Iris pigment epithelial cell (primary cell): ENCODE measurements around the gene DEK.
A peak's percentile ranks its signal among the peaks of the same experiment; 100 is the strongest.
"Not testable (repeated sequence)": the region's sequence is repeated elsewhere in the genome, so short reads cannot be mapped to it uniquely, and the experiment has no call there.

Experiments used
- DNase-seq: peaks from one replicate; pipeline ENCODE4 v3.0.0-alpha.2; 2011; ENCODE audit warnings: low read depth

The DEK gene, protein sequence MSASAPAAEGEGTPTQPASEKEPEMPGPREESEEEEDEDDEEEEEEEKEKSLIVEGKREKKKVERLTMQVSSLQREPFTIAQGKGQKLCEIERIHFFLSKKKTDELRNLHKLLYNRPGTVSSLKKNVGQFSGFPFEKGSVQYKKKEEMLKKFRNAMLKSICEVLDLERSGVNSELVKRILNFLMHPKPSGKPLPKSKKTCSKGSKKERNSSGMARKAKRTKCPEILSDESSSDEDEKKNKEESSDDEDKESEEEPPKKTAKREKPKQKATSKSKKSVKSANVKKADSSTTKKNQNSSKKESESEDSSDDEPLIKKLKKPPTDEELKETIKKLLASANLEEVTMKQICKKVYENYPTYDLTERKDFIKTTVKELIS

DNA sequence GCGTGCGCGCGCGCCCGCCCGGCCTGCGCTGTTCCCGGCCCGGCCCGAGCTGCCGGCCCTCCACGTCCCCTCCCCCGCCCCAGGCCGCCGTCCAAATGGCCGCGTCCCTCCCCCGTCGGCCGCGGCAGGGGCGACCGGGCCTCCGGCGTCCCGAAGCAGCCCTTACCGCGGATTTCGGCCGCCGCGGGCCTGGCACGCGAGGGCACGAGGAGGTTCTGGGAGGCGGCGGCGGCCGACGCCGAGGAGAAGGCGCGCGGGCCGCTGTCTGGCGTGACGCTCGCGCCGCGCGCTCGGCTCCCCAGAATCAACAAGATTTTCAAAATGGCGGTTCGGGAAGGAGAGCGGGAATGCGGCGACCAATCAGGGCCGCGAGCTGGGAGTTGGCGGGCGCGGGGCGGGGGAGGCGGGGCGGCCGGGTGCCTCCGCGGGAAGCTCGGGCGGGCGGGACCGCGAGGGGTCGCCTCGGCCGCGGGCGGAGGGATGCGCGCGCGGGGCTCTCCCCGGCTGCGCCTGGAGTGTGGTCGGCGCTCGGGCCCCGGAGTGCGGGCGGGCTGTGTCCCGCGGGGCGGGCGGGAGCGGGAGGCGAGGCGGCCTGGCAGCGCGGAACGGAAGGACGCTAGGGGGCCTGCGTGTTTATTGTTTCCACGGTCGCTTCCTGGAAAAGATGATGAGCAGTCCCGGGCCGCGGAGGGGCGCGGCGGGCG lies at the start of gene DEK:
Gene DEK (minus strand): TSS at position 312 of the 704 bp plus-strand sequence. CDS start 543 bp downstream, outside the sequence.
- peak; percentile 80 for DNase-seq

DNA sequence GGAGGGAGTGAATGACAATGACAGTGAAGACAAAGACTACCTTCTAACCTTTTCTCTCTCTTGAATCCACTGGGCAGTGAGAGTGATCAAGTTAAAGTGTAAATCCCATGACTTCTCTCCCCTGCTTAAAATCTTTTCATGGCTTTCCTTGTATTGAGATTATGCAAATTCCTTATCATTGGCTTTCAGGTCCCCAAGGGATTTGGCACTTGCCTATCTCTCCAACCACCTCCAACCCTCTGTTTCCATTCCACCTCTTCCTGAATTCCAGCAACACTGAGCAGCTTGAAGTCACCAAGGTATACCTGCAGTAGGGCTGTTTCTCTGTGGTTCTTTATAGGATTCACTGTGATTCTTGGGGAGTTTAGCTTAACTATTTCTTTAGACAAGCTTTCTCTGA lies 48.0 kb upstream of the DEK start:
- no peak for DNase-seq

DNA sequence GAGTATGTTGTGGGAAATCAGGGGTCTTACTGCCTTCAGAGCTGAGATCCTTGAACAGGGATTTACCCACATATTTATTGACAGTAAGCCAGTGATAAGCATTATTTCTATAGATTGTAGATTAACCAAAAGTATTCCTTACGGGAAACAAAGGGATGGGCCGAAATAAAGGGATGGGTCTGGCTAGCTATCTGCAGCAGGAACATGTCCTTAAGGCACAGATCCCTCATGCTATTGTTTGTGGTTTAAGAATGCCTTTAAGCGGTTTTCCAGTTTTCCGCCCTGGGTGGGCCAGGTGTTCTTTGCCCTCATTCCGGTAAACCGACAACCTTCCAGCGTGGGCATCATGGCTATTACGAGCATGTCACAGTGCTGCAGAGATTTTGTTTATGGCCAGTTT lies 45.7 kb upstream of the DEK start:
- DNase-seq: not testable (repeated sequence)

DNA sequence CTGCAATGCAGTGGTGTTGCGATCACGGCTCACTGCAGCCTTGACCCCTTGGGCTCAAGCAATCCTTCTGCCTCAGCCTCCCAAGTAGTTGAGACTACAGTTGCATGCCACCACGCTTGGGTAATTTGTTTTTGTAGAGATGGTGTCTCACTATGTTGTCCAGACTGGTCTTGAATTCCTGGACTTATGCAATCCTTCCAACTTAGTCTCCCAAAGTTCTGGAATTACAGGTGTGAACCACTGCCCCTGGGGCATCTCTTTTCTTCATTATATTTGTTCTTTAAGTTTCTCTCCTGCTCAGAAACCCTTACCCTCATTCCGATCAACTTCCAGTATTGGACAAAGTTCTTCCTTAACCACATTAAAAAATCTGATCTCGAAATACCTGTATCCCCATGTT lies 44.7 kb upstream of the DEK start:
- no peak for DNase-seq

DNA sequence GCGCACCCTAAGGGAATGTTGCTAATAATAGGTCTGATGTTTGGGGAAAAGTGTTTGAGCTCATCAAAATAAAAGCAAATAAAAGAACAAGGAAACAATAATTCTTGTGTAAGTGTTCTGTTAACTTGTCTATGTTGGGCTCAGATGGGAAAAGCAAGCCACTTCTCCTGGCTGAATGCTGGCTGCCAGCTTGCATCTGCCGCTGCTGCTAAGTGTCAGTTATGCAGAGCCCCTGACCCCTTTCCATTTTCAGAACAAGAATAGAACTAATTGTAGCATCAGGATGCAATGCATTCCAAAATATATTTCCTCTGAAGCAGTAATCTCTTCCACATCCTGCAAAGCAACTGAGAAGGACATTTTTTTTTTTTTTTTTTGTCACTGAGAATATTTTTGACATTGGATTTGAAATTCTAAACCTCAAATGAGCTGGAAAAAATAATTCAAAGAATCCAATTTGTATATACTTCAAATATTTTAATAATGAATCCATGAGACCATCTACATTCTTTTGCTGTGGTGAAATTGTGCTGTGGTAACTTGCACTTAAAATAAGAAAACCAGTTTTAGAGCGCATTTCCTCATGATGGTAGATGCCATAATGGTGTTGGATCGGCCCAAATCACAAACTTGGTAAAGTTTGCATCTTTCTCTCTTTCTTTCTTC lies 43.9 kb upstream of the DEK start:
- peak; percentile 86 for DNase-seq

DNA sequence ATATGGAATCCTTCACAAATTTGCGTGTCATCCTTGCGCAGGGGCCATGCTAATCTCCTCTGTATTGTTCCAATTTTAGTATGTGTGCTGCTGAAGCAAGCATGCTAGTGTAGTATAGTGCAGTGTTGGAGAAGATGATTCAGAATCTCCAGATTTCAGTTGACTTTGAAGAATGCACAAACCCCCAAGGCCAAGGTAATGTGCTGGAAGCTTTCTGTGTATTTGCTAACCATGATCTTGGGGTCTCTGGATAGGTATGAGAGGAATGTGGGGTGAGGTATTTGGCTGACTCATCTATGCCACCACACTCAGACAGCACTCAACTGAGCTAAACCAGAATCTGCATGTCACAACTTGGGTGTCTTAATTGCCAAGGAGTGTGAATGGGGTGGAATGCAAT lies 42.6 kb upstream of the DEK start:
- DNase-seq: peak; percentile 90

DNA sequence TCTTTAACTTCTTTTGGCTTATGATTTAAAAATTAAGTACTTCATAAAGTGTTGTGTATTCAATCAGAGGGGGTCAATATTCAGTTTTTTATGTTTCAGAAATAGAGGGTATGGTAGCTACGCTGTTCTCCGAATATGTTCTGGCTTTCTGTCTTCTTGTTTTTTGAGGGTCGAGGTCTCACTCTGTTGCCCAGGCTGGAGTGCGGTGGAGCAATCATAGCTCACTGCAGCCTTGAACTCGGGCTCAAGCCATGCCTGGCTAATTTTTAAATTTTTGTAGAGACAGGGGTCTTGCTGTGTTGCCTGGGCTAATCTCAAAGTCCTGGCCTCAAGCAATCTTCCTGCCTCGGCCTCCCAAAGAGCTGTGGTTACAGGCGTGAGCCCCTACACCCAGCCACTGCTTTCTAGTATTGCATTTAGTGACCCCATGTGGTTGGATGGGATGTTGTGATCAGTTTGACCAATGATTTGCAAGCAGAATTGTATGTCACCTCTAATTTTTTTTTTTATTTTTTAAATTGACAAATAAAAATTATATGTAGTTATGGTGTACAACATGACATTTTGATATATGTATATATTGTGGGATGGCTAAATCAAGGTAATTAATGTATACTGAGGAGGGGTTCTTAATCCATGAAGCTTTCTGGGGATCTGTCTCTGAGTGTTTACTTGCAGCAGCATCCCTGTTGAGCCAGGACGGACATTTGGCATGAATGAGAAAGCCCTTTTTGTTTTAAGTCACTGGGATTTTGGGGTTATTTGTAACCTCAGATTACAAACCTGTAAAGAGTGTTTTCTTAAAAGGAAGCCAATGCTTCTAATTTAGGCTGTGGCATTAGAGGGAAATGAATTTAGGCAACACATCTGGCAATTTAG lies 38.5 kb upstream of the DEK start:
- peak; percentile 37 for DNase-seq

DNA sequence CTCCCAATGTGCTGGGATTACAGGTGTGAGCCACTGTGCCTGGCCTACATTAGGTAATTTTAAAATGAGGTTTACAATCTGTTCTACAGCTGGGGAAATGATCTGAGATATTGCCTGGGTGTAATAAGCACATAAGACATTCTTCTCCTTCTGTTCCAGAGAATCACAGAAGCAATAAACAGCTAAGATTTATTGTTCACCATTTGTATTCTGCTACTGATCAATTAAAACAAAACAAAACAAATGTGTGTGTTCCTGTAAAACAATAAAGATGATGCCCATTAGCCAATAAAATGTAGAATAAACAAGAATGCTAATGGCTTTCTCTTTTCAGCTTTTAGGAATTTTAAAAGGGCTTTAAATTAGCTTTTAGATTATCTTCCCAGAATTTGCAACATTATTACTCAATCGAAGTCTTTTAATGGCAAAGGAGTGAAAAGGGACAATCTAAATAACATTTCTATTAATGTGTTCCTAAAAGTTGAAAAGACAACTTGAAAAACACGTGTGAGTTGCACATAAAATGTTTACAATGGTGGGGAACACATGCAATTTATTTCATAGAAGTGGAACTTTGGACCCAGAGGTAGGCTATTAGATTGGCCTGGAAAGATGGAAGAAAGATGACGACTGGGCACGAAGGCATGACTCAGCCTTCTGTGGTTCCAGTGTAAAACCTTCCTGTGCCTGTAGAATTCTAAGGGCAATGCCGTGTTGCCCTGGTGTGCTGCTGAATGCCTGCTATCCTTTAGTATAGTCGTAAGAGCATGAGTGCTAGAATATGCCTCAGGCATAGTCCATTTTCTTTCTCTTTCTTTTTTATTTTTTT lies 29.0 kb upstream of the DEK start:
- peak; percentile 35 for DNase-seq

DNA sequence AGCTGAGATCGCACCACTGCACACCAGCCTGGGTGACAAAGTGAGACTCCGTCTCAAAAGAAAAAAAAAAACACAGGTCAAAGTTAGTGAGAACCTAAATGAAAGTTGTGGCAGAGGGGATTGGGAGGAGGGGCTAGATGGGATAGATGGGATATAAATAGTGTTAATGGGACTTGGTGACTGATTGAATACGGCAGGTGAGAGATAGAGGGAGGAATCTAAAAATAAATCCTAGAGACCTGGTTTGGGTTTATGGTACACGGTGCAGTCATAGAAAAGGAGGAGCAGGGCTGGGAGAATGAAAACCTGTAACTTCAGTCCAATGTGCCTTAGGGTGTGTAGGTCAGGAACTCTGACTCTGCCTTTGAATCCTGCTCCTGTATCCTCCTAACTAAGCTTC lies 25.0 kb upstream of the DEK start:
- no peak for DNase-seq

DNA sequence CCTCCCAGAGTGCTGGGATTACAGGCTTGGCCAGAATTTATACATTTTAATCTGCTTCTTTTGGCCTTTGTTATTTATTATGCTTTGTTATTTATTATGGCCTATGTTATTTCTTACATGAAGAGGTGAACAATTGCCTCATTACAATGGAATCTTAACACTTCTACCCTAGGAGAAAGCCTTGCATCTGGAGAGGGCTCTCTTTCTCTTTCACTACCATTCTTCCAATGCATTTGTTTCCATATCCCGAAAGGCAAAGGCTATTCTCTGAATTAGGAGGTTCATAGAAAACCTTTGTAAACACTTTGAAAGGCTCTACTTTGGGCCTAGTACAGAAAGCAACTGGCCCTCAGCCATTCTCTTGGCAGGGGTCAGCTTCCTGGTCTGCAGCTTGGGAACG lies 19.9 kb upstream of the DEK start:
- no peak for DNase-seq

DNA sequence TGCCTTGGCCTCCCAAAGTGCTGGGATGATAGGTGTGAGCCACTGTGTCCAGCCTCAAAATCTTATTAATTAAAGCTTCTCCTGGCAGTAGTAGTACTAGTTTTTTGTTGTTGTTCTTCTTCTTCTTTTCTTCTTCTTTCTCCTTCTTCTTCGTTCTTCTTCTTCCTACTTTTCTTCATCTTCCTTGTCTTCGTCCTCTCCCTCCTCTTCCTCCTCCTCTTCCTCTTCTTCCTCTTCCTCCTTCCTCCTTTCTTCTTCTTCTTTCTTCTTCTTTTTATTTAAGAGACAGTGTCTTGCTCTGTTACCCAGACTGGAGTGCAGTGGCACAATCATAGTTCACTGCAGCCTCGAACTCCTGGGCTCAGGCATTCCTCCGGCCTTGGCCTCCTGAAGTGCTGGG lies 17.2 kb upstream of the DEK start:
- DNase-seq: no peak

DNA sequence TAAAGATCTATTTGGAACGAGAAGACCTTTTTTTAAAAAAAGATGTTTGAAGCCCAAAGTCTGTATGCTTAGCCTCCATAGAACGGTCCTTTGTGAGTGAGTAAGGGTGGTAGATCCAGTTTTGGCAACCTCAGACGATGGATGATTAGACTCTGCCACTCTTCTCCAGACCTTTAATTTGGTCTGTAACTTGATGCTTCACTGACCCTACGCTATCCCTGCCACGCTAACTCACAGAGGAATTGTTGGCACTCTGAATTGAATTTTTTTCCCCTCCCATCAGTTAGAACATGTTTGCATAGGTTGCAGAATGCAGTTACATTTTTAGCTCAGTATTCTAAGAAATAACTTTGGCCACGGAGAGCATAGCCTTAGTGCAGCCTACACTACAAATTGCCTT lies 15.8 kb upstream of the DEK start:
- DNase-seq: peak; percentile 24

DNA sequence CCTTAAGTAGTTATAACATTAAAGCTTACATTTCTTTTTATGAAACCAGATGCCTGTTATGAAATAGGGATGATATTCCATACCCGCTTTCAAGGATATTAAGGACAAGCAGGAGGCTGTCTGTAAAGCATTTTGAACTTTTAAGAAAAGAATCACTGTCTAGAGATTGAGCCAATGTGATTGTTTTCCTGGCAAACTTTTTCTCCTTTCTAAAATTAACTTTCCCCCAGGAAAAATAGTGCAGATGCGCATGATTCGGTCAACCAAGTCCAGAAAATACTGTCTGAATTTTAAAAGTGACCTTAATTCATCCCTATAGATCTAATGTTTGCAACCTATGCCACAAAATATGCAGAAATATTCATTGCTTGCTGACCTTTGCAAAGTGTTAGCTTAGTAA lies 15.1 kb upstream of the DEK start:
- DNase-seq: no peak

DNA sequence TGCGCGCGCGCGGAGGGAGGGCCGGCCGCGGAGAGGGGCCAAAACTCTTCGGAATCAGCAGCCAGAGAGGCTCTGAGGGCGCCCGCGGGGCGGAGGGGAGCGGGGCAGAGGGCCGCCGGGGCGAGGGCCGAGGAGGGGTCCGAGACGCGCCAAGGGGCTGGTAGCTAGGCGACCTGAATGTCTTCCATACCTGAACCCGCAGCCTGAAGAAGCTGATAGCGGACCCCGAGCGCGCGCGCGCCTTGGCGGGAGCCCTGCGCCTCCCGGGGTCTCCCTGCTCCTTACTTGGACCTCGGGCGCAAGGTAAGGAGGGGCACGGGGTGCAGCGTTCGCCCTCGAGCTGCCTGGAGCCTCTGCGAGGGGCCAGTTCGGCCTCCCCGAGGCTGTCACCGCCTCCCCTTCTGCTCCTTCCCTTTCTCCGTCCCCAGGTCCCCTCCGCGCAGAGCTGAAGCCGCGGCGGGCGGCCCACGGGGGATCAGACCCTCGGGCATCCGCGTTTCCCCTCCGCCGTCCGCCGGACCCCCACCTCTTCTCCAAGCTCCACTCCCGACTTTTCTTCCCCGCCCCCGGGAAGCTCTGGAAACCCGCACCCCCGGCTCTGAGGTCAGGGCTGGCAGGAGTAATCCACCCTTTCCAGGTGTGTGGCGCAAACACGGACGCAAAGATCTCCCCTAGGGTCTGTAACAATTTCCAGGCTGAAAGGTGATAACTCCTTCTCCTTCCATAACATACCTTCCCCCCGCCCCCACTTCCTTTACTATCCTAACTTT lies 13.1 kb upstream of the DEK start:
- peak; percentile 15 for DNase-seq

DNA sequence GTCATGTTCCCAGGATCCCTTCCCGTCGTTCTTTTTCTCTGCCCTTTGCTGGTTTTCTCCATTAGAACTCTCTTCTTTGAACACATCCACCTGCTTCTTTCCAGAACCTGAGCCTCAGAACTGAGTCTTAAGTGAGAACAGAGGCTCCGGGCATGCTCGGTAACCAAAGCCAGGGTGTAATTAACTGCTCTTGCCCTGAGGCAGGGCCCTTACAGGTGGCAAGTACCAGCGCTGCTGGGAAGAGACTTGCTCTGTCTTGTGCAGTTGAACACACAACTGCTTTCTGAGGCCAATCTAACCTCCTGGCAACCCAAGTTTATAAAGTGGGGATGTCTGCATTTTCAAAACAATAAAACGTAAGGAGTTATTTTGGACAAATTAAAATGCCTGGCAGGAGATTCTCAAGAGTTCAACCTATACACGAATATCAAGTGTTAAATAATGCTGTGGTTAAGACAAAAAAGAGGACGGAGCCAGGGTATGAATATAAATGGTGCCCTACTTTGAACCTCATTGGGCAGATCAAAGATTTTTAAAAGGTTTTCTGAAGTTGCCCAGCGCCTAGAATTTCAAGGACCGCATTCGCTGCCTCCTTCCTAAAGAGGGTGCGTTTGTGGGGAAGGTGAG lies 12.4 kb upstream of the DEK start:
- no peak for DNase-seq

DNA sequence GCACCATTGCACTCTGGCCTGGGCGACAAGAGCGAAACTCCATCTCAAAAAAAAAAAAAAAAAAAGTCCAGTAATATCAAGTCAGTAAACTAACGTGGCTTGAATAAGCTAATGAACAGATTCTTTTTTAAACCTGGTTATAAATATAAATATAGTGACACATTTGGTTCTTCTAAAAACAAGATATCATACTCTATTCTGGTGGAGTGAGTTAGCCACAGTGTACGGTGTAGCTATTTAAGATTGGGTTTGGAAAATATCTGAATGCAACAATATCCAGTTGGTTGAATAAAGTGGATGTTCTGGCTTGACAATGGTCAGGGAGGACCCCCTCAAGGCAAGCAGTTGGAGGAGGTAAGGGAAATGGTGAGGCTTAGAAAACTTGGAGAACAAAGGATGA lies 5.9 kb upstream of the DEK start:
- DNase-seq: no peak

DNA sequence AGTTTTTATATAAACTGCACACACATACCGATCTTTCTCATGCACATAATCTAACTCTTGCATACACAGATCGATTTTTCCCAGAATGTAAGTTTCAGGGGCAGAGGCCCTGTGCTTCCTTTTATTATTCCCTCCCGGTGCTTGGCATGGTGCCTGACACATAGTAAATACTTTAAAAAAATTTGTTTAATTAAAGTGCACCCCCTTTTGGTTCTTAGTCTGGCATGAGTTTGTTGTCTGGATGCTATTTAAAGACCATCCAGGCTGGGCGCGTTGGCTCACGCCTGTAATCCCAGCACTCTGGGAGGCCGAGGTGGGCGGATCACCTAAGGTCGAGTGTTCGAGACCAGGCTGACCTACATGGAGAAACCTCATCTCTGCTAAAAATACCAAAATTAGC lies 5.4 kb upstream of the DEK start:
- DNase-seq: no peak

DNA sequence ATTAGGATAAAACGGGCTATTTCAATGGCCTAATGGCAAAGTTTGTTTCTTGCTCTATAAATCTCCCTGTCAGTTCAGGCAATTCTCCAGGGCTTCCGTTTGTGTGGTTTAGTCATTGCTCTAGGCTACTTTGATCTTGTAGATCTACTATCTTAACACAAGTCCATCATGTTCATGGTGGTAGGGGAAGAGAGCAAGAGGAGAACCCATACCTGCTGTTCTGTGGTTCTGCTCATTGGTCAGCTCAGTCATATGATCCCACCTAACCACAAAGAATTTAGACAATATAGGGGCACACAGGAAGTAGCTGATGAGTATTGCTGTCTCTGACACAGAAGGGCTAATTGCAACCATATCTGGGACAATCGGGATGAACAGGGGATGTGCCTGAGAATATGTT lies 4.9 kb upstream of the DEK start:
- peak; percentile 42 for DNase-seq

DNA sequence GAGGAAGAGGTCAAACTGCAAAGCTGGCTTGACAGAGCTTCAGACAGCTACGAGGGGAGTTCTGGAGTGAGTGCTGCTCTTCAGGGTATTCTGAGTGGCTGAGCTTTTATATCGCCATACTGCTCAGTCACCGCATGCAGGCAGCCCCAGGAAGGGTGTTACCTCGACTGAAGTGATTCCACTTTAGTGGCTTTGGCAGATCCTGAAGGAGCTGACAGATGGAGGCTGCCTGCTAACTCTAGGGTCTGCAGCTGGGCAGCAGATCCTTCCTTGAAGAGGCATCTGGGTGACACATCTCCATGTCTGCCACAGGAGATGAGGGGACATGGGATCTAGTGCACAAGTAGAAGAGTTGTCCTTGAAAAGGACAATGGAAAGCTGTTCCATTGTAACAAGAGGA lies 3.7 kb upstream of the DEK start:
- no peak for DNase-seq

DNA sequence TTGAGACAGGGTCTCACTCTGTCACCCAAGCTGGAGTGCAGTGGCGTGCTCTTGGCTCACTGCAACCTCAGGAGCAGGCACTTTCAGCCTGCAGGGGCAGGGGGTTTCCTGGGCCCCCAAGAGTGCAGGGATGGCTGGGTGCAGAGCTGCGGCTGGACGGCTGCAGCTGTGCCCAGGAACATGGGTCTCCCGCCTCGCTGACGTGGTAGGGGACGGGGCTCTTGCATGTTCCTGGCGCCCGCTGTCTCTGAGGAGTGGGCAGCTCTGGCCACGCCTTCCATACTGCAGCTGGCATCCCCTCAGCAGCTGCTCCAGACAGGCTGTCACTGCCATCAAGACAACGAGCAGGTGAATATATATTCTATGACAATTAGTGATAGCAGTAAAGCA lies 2.2 kb upstream of the DEK start:
- DNase-seq: no peak
